Frontal cortex (tissue), 4 donors: ENCODE results near the gene COL9A3. TPM values are rescaled to one million over a fixed set of nuclear protein-coding genes. Genes with fewer than 3 reads are reported as not detected.
A peak's percentile ranks its signal among the peaks of the same experiment; 100 is the strongest.

Experiments used
- DNase-seq, 2 donors: peaks; one replicate each; pipeline ENCODE4 v3.0.0; 2012; ENCODE audit warnings: low spot score in 2 of 2
- FAIRE-seq: peaks from 2 replicates; lab custom pipeline; 2012; peaks lifted over from hg19 to GRCh38; lab: Jason Lieb, UNC
- total RNA-seq: library from RNA; depleted of rRNA; stranded (reverse); fragments of >200 nt; gene quantifications from one replicate; pipeline ENCODE4 v1.2.3, GENCODE V29; 2014
- donor health status: control.
- donor health status: control.
- donor health status: control.

The COL9A3 gene
- total RNA-seq, 1 donor from 2014 or later = 10.2 TPM

- DNase-seq (no peak), FAIRE-seq (no peak)
These were observed 58.1 kb downstream of the COL9A3 start for GRCh38 chr20:62874964-62875344.

GRCh38 chr20:62875419-62876361, 58.8 kb downstream of the COL9A3 start:
- DNase-seq (peak; percentile 76 to 89), FAIRE-seq (no peak)

- DNase-seq (no peak), FAIRE-seq (no peak)
These were observed 59.7 kb downstream of the COL9A3 start for GRCh38 chr20:62876501-62876901.

GRCh38 chr20:62876902-62877816, 60.3 kb downstream of the COL9A3 start:
- DNase-seq = no peak
- FAIRE-seq = no peak

- FAIRE-seq = no peak
- no peak for DNase-seq
These were observed 61.6 kb downstream of the COL9A3 start for GRCh38 chr20:62878244-62879038.

- FAIRE-seq = no peak
- no peak for DNase-seq
These were observed 62.7 kb downstream of the COL9A3 start for GRCh38 chr20:62879275-62880146.

GRCh38 chr20:62880147-62880934, 63.5 kb downstream of the COL9A3 start:
- FAIRE-seq (no peak), DNase-seq (no peak)

GRCh38 chr20:62880935-62881661, 64.2 kb downstream of the COL9A3 start:
- DNase-seq (no peak), FAIRE-seq (no peak)

- DNase-seq (no peak), FAIRE-seq (no peak)
These were observed 65.0 kb downstream of the COL9A3 start for GRCh38 chr20:62881662-62882395.

GRCh38 chr20:62882426-62882825, 65.6 kb downstream of the COL9A3 start:
- no peak for DNase-seq
- FAIRE-seq = no peak

GRCh38 chr20:62884556-62884955, 67.7 kb downstream of the COL9A3 start:
- DNase-seq (no peak), FAIRE-seq (no peak)

- DNase-seq (no peak), FAIRE-seq (no peak)
These were observed 68.4 kb downstream of the COL9A3 start for GRCh38 chr20:62885046-62885895.

GRCh38 chr20:62885896-62886708, 69.3 kb downstream of the COL9A3 start:
- DNase-seq (no peak), FAIRE-seq (no peak)

GRCh38 chr20:62886709-62887058, 69.8 kb downstream of the COL9A3 start:
- no peak for DNase-seq
- FAIRE-seq = no peak

GRCh38 chr20:62887152-62887859, 70.5 kb downstream of the COL9A3 start:
- DNase-seq (no peak), FAIRE-seq (no peak)
